NCI-H69 (cell line): Measurements from ENCODE around the gene ACRBP.
"Not testable (repeated sequence)": the region's sequence is repeated elsewhere in the genome, so short reads cannot be mapped to it uniquely, and the experiment has no call there.

Source experiments
- DNase-seq: peaks from one replicate; lab custom pipeline; 2025; lab: John Stamatoyannopoulos, UW

The ACRBP gene

DNA sequence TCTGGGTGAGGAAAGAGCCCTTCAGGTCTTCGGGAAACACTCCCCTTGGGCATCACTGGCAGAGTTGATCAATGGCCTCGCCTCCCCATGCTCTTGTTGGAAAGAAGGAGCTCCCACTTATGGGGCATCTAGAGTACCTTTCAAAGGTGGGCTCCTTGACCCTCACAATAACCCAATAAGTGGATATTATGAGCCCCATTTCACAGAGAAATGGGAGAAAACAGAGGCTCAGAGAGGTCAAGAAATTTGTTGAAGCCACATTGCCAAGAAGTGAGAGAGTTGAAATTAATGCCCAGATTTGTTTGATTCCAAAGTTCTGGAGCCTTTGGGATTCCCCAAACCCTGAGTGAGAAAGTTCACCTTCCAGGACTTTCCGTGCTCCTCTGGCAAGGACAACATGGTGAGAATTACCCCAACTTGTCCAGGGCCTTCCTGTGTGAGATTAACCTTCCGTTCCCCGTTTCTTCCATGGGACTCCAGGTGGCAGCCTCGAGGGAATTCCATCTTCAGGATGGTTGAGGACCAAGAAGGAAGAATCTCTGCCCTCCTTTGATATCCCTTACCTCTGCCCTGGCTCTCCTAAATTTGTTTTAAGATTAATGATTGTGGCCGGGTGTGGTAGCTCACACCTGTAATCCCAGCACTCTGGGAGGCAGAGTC is 32.6 kb downstream of the ACRBP start:
- peak; percentile 44 for DNase-seq

DNA sequence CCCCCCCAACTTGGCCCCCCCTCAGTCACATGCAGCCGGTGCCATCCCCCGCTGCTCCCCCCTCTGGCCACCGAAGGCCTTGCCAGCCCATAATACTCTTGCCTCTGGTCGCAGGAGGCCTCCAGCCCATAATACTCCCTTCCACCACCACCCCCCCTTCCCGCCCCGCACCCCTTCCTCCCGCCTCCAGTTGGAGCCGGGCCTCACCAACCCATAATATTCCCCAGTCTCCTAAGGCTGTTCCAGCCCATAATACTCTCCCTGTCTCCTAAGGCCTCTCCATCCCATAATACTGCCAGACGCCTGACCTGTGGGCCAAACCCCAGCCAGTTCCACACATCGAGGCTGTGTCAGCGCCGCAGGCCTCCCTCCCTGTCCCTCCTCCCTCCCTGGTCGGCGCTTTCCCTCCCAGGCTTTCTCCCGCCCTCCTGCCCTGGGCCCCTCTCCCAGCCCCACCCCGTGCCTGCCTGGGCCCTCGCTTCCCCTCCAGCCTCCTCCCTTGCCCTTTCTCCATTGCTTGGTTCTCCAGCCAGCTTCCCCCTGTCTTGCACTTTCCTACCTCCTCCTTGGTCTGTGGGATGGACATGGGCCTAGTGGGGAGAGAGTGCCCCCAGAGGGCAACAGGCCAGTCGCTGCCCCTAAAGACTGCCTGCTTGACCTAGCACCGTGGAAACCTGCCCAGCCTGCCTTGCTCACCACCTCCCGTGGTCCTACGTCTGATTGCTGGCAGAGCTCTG is 33.3 kb downstream of the ACRBP start:
- DNase-seq: peak; percentile 100

DNA sequence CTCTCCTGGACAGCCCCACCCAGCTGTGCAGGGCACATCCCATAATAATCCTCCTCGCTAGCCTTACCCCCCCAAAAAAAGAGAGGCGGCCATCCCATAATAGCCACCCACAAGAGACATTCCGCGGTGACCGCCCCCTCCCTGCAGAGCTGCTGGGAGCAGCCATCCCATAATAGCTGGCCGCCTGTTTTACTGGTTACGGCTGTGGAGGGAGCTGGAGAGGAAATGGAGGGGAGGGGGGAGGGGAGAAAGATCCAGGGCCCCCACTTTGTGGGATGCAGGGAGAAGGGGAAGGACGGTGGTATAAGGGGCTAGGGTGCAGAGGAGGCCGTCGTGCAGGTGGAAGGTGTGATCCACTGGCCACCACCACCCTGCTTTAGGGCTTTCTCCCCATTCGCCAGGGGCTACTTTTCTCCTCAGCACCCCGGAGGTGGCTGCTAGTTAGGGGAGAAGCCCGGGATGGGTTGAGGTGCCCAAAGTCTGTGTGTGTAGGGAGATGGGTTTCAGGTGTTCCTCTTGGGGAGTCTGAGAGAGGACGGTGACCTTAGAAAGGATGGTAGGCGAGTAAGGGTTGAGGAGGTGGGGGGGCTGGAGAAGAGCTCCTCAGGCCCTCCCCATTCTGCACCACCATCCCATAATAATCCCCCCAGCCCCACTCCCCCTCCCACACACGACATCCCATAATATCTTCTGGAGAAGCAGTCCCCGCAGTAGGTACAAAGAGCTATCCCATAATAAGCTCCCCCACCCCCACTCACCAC is 34.0 kb downstream of the ACRBP start:
- peak; percentile 99 for DNase-seq

DNA sequence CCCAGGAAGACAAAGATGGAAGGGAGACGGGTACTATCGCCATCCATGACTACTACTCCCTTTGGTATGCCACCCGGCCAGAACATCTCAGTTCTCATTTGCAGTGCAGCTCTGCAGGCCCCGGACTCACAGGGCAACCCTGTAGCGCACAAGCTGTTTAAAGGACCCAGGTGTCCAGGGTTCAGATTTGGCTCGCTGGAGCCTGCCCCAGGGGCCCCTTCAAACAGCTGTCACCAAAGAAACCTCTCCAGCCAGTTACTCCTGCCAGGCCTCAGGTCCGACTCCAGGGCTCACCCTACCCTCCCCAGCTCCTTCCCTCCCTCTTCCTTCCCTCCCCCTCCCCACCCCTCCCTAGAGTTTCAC is 34.6 kb downstream of the ACRBP start:
- DNase-seq: no peak

DNA sequence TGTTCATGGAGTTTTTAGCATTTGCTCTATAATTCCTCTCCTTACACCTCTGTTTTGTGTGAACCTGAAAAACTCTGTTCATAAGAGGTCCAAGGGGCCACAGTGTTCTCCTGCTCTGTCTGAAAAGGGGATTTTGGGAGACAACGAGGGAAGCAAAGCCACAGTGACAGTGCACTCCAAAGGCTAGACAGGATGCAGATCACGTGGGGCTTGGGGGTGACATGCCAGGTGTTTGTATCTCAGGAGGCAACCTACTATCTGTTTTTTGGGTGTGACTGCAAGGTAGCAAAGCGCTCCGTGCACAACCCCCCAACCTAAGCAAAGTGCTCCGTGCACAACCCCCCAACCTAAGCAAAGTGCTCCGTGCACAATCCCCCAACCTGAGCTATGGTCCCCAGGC is 35.0 kb downstream of the ACRBP start:
- DNase-seq: no peak

DNA sequence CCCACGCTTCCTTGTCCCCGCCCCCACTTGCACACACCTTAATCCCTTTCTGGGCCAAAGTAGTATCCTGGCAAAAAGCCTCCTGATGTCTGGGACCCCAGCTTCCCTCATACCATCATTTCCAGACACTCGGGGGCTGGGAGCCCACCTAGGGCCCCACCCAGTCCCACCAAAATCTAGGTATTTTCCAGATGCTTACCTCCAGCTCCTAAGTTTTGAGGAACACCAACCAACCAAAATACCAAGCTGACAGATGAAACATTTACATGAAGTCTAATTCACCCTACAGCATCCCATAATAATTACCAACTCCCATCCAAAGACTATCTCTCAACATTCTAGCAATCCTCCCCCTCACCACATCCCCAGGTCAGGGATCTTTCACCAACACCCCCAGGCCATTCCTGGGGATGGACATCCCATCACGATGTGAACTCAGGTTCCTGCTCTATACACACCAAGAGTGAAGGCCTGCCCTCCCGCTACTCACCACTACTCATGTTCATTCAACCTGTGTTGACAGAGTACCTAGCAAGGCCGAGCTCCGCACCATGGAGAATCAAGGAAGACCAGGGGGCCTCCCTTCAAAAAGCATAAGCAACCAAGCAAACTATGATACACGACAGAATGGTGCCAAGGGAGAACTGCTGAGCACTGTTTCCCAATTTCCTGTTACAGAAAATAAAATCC is 38.5 kb downstream of the ACRBP start:
- DNase-seq: peak; percentile 50

DNA sequence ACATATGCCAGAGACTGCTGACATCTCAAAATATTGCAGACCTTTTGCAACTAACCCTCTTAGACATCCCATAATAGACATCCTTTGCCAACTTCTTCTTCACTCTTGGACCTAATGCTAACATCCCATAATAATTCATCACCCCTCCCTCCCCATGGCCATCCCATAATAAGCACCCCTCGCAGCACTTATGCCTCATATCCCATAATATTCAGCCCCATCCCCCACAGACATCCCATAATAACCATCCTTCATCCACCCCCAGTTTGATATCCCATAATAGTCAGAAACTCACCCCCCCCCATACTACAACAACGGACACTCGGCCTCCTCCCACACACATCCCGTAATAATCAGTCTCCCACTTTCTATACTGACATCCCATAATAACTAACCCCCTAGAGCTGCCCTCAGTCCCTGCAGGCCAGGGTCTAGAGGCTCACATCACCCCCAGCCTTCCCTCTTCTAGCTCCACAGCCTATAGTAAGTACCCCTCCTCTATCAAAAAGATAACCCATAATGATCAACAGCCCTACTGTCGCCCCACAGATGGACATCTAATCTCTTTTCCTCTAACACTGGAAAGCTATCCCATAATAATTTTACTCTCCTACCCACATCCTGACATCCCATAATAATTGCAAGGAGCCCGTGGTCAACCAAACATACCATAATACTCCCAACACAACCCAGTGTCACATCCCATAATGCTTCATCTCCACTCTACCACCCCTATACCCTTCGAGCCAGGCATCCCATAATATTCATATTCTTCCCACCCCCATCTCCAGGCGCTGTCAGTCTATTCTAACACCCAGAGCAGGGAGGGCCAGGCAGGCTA is 39.3 kb downstream of the ACRBP start:
- DNase-seq: peak; percentile 91

DNA sequence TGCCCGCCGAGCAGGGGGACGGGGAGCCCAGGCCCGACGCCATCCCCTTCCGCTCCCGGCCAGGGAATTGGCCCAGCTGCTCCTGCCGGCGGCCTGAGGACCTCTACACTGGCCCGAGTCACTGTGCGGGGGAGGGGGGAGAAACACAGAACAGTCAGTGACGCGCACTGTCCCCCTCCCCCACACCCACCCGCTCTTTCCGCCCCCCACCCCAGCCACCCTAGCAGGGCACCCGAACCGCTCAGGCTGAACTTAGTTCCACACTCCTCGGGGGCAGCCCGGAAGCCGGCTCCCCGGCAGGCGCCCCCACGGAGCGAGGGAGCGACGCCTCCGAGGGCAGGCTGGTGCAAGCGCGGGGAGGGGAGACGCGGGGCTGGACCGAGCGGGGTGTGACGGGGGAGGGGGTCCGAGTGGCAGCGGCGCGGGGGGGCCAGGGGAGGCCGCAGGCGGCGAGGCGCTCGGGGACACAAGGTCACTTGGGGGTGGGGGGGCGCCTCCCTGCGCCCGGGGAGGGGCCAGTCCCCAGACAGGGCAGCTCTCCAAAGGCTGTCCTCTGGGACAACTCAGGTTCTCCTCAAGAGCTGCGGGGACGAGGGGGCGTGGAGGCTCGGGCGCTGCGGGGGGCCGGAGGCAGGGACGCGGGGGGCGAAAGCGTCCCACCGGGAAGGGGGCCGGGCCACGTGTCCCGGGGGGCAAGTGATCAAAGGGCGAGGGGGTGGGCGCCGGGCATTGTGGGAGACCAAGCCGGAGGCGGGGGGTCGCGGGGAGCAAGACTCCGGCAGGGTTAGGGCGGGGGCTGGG is 40.7 kb downstream of the ACRBP start:
- peak; percentile 82 for DNase-seq

DNA sequence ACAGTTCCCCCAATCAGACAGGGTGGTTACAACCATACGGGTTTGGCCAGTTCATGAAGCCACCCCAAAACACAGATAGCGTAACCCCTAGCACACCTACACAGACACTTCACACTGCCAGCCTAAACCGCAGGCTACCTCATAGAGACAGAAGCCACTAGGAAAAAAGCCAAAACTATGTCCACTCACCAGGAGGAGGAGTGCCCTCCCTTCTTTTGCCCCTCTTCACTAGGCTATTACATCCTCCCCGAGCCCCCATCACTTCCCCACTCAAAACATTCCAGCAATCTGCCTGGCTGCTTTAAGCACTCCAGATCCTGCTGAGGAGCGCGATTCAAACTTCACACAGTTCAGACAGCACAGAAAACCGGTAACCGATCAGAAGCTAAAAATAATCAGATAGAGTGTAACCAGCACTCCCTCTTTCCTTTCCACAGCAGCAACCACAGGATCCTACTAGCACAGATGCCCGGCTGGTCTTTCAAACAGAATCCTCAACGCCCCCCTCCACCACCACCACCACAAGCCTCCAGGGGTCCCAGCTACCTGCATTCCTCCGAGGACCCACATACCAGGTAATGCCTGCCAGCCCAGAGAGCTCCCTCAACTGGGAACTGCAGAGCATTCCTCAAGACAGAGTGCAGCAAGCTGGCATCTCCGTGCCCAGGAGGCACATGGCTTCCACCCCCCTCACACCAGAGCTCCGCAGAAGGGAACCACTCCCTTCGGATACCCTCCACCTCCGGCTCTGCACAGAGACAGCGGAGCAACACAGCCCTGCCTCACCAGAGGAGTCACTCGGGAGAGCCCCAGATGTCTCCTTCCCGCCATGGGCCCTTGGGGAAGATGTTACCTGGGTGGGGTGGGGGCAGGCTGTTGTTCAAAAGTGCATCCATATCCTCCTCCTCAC is 41.6 kb downstream of the ACRBP start:
- DNase-seq: peak; percentile 69

DNA sequence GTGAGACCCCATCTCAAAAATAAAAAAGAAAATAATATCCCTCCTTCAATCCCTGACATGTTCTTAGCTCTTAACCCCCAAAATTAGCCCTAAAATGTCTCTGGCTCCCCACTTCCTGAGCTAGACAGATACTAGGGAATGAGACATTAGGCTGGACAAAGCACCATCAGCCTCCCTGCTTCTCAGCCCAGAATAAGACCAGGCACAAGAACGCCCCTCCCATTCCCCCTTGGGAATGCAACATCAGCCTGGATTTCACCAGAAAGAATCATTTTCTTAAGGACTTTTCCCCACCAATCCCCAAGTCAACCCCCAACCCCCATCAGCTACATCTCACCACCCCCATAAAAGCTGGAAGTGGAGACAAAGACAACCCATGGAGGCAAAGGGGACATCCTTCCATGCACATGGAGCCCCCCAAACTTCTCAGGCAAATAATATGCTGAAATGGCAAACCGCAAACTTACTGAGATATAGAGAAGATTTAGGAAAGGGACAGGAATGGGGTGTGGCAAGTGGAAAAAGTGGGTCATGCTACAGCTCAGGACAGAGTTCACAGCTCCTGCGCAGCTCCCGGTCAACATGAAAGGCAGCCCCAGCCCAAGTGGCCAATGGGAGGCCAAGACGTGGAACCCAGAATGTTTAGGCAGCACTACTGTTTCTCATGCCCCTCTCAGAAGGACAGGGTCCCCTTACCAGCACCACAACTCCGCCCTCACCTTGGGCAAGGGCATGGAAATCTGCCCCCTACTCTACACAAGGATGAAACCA is 42.8 kb downstream of the ACRBP start:
- DNase-seq: no peak

DNA sequence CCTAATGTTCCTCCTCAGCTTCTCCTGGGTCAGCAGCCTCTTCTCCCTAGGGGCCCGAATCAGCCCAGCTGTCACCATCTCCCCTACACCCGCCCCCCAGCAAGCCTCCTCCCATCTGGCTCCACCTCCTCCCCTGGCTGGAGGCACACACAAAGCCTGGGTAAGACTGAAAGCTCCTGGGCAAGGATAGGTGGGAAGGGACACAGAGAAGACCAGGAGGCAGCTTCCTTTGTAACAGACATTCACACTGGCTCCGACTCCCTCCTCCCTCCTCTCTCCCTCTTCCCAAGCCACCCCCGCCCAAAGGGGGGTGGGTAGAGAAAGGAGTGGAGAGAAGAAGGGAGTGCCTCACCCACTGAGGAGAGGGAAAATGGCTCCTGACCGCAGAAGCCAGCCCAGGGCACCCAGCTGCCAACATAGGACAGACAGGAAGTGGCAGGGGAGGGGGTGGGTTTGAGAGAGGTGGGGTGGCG is 44.1 kb downstream of the ACRBP start:
- DNase-seq: peak; percentile 86

DNA sequence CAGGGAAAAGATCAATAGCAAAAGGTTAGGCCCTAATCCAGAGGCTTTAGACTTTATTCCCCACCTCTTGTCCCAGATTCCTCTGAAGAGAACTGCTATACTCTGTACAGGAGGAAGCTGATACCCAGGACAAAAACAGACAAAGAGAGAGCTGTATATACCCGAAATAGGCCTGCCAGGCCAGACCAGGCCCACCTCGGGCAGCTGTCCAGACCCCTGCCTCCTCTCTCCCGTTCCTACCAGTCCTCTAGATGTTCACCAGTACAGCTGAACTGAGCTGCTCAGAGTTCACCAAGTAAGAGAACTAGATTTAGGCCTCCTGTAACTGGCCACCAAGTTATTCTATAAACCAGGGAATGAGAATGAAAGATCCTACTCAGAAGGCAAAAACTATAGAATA is 44.7 kb downstream of the ACRBP start:
- no peak for DNase-seq

DNA sequence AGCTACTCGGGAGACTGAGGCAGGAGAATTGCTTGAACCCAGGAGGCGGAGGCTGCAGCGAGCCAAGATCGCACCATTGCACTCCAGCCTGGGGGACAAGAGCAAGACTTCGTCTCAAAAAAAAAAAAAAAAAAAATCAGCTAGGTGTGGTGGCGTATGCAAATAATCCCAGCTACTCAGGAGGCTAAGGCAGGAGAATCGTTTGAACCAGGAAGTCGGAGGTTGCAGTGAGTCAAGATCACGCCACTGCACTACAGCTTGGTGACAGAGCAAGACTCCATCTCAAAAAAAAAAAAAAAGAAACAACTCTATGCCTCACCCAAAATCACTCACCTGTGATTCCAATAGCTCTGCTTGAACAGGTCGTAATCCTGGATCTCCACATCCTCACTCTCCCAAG is 51.6 kb downstream of the ACRBP start:
- not testable (repeated sequence) for DNase-seq

DNA sequence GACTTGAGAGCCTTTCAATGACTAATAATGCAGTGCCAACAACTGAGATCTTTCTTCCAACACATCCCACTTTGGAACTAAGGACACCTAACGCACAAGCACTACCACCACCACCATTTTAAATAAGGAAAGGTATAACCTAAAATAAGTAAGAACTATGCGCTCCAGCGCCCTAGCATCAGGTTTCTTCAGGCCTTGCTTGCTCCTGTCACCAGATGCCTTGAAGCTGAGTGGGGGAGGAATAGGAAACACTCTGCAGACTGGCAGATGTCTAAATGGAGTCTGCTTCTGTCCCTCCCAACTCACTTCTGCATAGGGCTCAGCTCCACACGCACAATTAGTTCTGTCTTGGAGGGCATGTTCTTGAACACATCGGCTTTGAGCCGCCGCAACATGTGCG is 55.1 kb downstream of the ACRBP start:
- DNase-seq: no peak
